CD8-positive, alpha-beta memory T cell (primary cell): ENCODE results near the gene VPS39. TPM values are rescaled to one million over a fixed set of nuclear protein-coding genes. Genes with fewer than 3 reads are reported as not detected.

ENCODE experiments used
- CTCF ChIA-PET: fragments of 350-600 bp; sonication (Branson Sonifier 250); formaldehyde crosslinking; loops from one replicate; lab custom pipeline; 2021; ENCODE audit warnings: antibody characterized with exemption; lab: Charles Lee
- POLR2A ChIA-PET: fragments of 350-600 bp; sonication (Branson Sonifier 250); formaldehyde crosslinking; loops from one replicate; lab custom pipeline; 2021; ENCODE audit warnings: antibody characterized with exemption; lab: Charles Lee
- DNase-seq, 5 donors: peaks; one replicate each; pipeline versions ENCODE4 v3.0.0 to v3.0.0-alpha.2; 2020 to 2022; ENCODE audit warnings: mixed read lengths in 1 of 5
- H3K27ac ChIP-seq: one replicate; pipeline ENCODE4 v1.7.0; 2013; ENCODE audit warnings: low read depth, mild to moderate bottlenecking, low read length, moderate library complexity
- H3K27me3 ChIP-seq: 2 replicates; pipeline ENCODE4 v1.7.0; 2013; ENCODE audit warnings: low read length, mild to moderate bottlenecking; ENCODE audit not compliant: insufficient read depth, poor library complexity, severe bottlenecking
- H3K36me3 ChIP-seq: 2 replicates; pipeline ENCODE4 v1.7.0; 2013; ENCODE audit warnings: mild to moderate bottlenecking, low read length, moderate library complexity; ENCODE audit not compliant: insufficient read depth
- H3K4me1 ChIP-seq: 2 replicates; pipeline ENCODE4 v1.7.0; 2013; ENCODE audit warnings: mild to moderate bottlenecking, low read length, moderate library complexity; ENCODE audit not compliant: insufficient read depth
- H3K4me3 ChIP-seq: 2 replicates; pipeline ENCODE4 v1.7.0; 2013; ENCODE audit warnings: mild to moderate bottlenecking, low read length
- H3K9me3 ChIP-seq: 2 replicates; pipeline ENCODE4 v1.7.0; 2013; ENCODE audit warnings: mild to moderate bottlenecking, low read length
- H3K27ac Mint-ChIP-seq, 8 donors: one replicate each; pipeline ENCODE4 v1.8.0; 2020 to 2021; ENCODE audit warnings: mixed read lengths in 8 of 8, mild to moderate bottlenecking in 6 of 8, inconsistent platforms in 3 of 8, moderate library complexity in 3 of 8
- H3K27me3 Mint-ChIP-seq, 2 donors: one replicate each; pipeline ENCODE4 v1.8.0; 2020 to 2021; ENCODE audit warnings: mixed read lengths in 2 of 2, mild to moderate bottlenecking in 1 of 2, moderate library complexity in 1 of 2
- H3K36me3 Mint-ChIP-seq, 3 donors: one replicate each; pipeline ENCODE4 v1.8.0; 2020 to 2021; ENCODE audit warnings: mixed read lengths in 3 of 3, inconsistent platforms in 1 of 3, mild to moderate bottlenecking in 1 of 3
- H3K4me1 Mint-ChIP-seq, 3 donors: one replicate each; pipeline ENCODE4 v1.8.0; 2020 to 2021; ENCODE audit warnings: mixed read lengths in 3 of 3, inconsistent platforms in 1 of 3, mild to moderate bottlenecking in 1 of 3
- H3K4me3 Mint-ChIP-seq, 7 donors: one replicate each; pipeline ENCODE4 v1.8.0; 2020 to 2021; ENCODE audit warnings: mixed read lengths in 7 of 7, mild to moderate bottlenecking in 6 of 7, moderate library complexity in 4 of 7, inconsistent platforms in 2 of 7
- H3K9me3 Mint-ChIP-seq, 5 donors: one replicate each; pipeline ENCODE4 v1.8.0; 2020 to 2022; ENCODE audit warnings: mixed read lengths in 5 of 5, mild to moderate bottlenecking in 3 of 5, moderate library complexity in 2 of 5, inconsistent platforms in 1 of 5
- polyA plus RNA-seq: library from polyadenylated mRNA; unstranded; fragments of 300-500 nt; fragmentation: Illumina TruSeq; gene quantifications from one replicate; pipeline ENCODE4 v1.2.3, GENCODE V29; 2021
- total RNA-seq, 2 experiments: library from RNA; stranded (reverse); gene quantifications; one replicate each; pipeline ENCODE4 v1.2.3, GENCODE V29; 2021

VPS39 gene
- total and polyA plus RNA-seq, 3 experiments from 2014 or later = 39.2 to 49.2 (median 45.5) TPM

- Histone ChIP-seq H3K36me3 (no peaks in the 10 kb centered on the region), H3K4me1 (no peaks in the 10 kb centered on the region), H3K27ac (no peak overlapping the region), H3K27me3 (no peaks in the 10 kb centered on the region), H3K4me3 (no peak overlapping the region), H3K9me3 (no peaks in the 10 kb centered on the region)
- Mint-ChIP-seq H3K9me3 (no peaks in the 10 kb centered on the region), H3K4me1 (no peaks in the 10 kb centered on the region), H3K27me3 (peaks cover 4 to 10% of the 10 kb centered on the region in 2 donors), H3K27ac (no peak overlapping the region), H3K4me3 (no peak overlapping the region), H3K36me3 (no peaks in the 10 kb centered on the region)
- no peak for DNase-seq
- ChIA-PET CTCF (no interaction called here), POLR2A (no interaction called here)
Observed at GRCh38 chr15:42139596-42139995, 68.5 kb downstream of the VPS39 start.

- Mint-ChIP-seq H3K4me1 (no peaks in the 10 kb centered on the region), H3K9me3 (no peaks in the 10 kb centered on the region), H3K36me3 (no peaks in the 10 kb centered on the region), H3K4me3 (no peak overlapping the region), H3K27me3 (peaks cover 4 to 15% of the 10 kb centered on the region in 2 donors), H3K27ac (peak overlapping the region in 1 of 8 donors; percentile 14)
- no peaks in the 10 kb centered on the region for H3K4me1 ChIP-seq
- no peaks in the 10 kb centered on the region for H3K9me3 ChIP-seq
- no peak for DNase-seq
- ChIA-PET POLR2A (no interaction called here), CTCF (interaction anchor here (1.8 kb wide), 1 partner anchor 15 kb away, joined by 5 read pairs; no protein-coding TSS in a partner anchor)
- H3K27ac ChIP-seq = no peak overlapping the region
- H3K4me3 ChIP-seq = no peak overlapping the region
- H3K27me3 ChIP-seq = no peaks in the 10 kb centered on the region
- no peaks in the 10 kb centered on the region for H3K36me3 ChIP-seq
Observed at GRCh38 chr15:42138968-42139386, 69.1 kb downstream of the VPS39 start.

- DNase-seq = no peak
- Histone ChIP-seq H3K9me3 (no peaks in the 10 kb centered on the region), H3K36me3 (no peaks in the 10 kb centered on the region), H3K27ac (no peak overlapping the region), H3K4me1 (no peaks in the 10 kb centered on the region), H3K27me3 (no peaks in the 10 kb centered on the region), H3K4me3 (no peak overlapping the region)
- Mint-ChIP-seq H3K27me3 (peaks cover 4 to 17% of the 10 kb centered on the region in 2 donors), H3K9me3 (no peaks in the 10 kb centered on the region), H3K4me3 (no peak overlapping the region), H3K4me1 (no peaks in the 10 kb centered on the region), H3K36me3 (no peaks in the 10 kb centered on the region), H3K27ac (no peak overlapping the region)
- CTCF ChIA-PET = interaction anchor here (1.3 to 1.8 kb wide), 4 partner anchors 15 to 366 kb away, joined by 3 to 5 read pairs (median 4); partner anchors contain the start of gene PLA2G4D
- POLR2A ChIA-PET = no interaction called here
Observed at GRCh38 chr15:42138411-42138810, 69.7 kb downstream of the VPS39 start.

GRCh38 chr15:42137461-42138261 is 70.4 kb downstream of the VPS39 start:
- peak in 1 of 5 donors; percentile 4 for DNase-seq
- no peaks in the 10 kb centered on the region for H3K4me1 ChIP-seq
- no peak overlapping the region for H3K27ac ChIP-seq
- Mint-ChIP-seq H3K36me3 (no peaks in the 10 kb centered on the region), H3K27me3 (peaks cover 2 to 16% of the 10 kb centered on the region in 2 donors), H3K4me3 (peak overlapping the region in 1 of 7 donors; percentile 24), H3K9me3 (no peaks in the 10 kb centered on the region), H3K27ac (no peak overlapping the region), H3K4me1 (no peaks in the 10 kb centered on the region)
- no peaks in the 10 kb centered on the region for H3K27me3 ChIP-seq
- CTCF ChIA-PET = interaction anchor here (1.1 to 1.8 kb wide), 7 partner anchors 16 to 365 kb away, joined by 3 to 5 read pairs (median 3); partner anchors contain the start of genes PLA2G4D and PLA2G4F
- H3K36me3 ChIP-seq = no peaks in the 10 kb centered on the region
- no peaks in the 10 kb centered on the region for H3K9me3 ChIP-seq
- H3K4me3 ChIP-seq = no peak overlapping the region
- POLR2A ChIA-PET = no interaction called here

GRCh38 chr15:42136513-42136912 is 71.6 kb downstream of the VPS39 start:
- Mint-ChIP-seq H3K27me3 (peaks cover 2 to 22% of the 10 kb centered on the region in 2 donors), H3K9me3 (no peaks in the 10 kb centered on the region), H3K27ac (no peak overlapping the region), H3K4me3 (no peak overlapping the region), H3K4me1 (no peaks in the 10 kb centered on the region), H3K36me3 (no peaks in the 10 kb centered on the region)
- no peak for DNase-seq
- POLR2A ChIA-PET = no interaction called here
- H3K27me3 ChIP-seq = no peaks in the 10 kb centered on the region
- no peak overlapping the region for H3K4me3 ChIP-seq
- H3K36me3 ChIP-seq = no peaks in the 10 kb centered on the region
- H3K4me1 ChIP-seq = no peaks in the 10 kb centered on the region
- no peak overlapping the region for H3K27ac ChIP-seq
- CTCF ChIA-PET = no interaction called here
- H3K9me3 ChIP-seq = no peaks in the 10 kb centered on the region

- no peak overlapping the region for H3K27ac Mint-ChIP-seq
- Histone ChIP-seq H3K36me3 (no peaks in the 10 kb centered on the region), H3K9me3 (no peaks in the 10 kb centered on the region), H3K4me3 (no peak overlapping the region), H3K27ac (no peak overlapping the region), H3K27me3 (no peaks in the 10 kb centered on the region), H3K4me1 (no peaks in the 10 kb centered on the region)
- no peaks in the 10 kb centered on the region for H3K36me3 Mint-ChIP-seq
- no peak overlapping the region for H3K4me3 Mint-ChIP-seq
- ChIA-PET CTCF (no interaction called here), POLR2A (no interaction called here)
- DNase-seq = no peak
- peaks cover 3 to 30% of the 10 kb centered on the region in 2 donors for H3K27me3 Mint-ChIP-seq
- H3K4me1 Mint-ChIP-seq = no peaks in the 10 kb centered on the region
- no peaks in the 10 kb centered on the region for H3K9me3 Mint-ChIP-seq
Observed at GRCh38 chr15:42135351-42135750, 72.8 kb downstream of the VPS39 start.

GRCh38 chr15:42134617-42135245 is 73.4 kb downstream of the VPS39 start:
- H3K9me3 Mint-ChIP-seq = no peaks in the 10 kb centered on the region
- Histone ChIP-seq H3K27ac (no peak overlapping the region), H3K27me3 (no peaks in the 10 kb centered on the region), H3K9me3 (no peaks in the 10 kb centered on the region), H3K36me3 (no peaks in the 10 kb centered on the region), H3K4me1 (no peaks in the 10 kb centered on the region), H3K4me3 (no peak overlapping the region)
- H3K27ac Mint-ChIP-seq = no peak overlapping the region
- POLR2A ChIA-PET = no interaction called here
- no peaks in the 10 kb centered on the region for H3K4me1 Mint-ChIP-seq
- H3K36me3 Mint-ChIP-seq = no peaks in the 10 kb centered on the region
- DNase-seq = no peak
- CTCF ChIA-PET = no interaction called here
- H3K27me3 Mint-ChIP-seq = peaks cover 7 to 36% of the 10 kb centered on the region in 2 donors
- no peak overlapping the region for H3K4me3 Mint-ChIP-seq

GRCh38 chr15:42133886-42134502 is 74.1 kb downstream of the VPS39 start:
- H3K9me3 Mint-ChIP-seq = no peaks in the 10 kb centered on the region
- ChIA-PET CTCF (no interaction called here), POLR2A (no interaction called here)
- Histone ChIP-seq H3K36me3 (no peaks in the 10 kb centered on the region), H3K9me3 (no peaks in the 10 kb centered on the region), H3K27ac (no peak overlapping the region), H3K4me1 (no peaks in the 10 kb centered on the region), H3K27me3 (no peaks in the 10 kb centered on the region), H3K4me3 (no peak overlapping the region)
- no peak overlapping the region for H3K27ac Mint-ChIP-seq
- no peaks in the 10 kb centered on the region for H3K4me1 Mint-ChIP-seq
- peak in 3 of 5 donors; percentile 14 to 63 (median 27) for DNase-seq
- H3K27me3 Mint-ChIP-seq = peaks cover 7 to 44% of the 10 kb centered on the region in 2 donors
- H3K4me3 Mint-ChIP-seq = no peak overlapping the region
- no peaks in the 10 kb centered on the region for H3K36me3 Mint-ChIP-seq
